ENCODE data around the gene CRCP. TPM values are rescaled to one million over a fixed set of nuclear protein-coding genes. Genes with fewer than 3 reads are reported as not detected.
"Not testable (repeated sequence)": the region's sequence is repeated elsewhere in the genome, so short reads cannot be mapped to it uniquely, and the experiment has no call there.

CRCP gene
- total and polyA plus RNA-seq, 2 experiments from 2014 or later, result 10.6 to 20.3 TPM

GRCh38 chr7:66100408-66101050, 14.1 kb upstream of the CRCP start:
- Histone ChIP-seq H3K4me3 (no peak overlapping the region), H3K4me1 (ENCODE audit: low read depth) (no peaks in the 10 kb centered on the region), H3K27me3 (no peaks in the 10 kb centered on the region), H3K9me3 (ENCODE audit: low read depth) (no peaks in the 10 kb centered on the region), H3K36me3 (no peaks in the 10 kb centered on the region), H3K27ac (no peak overlapping the region)
- no peak for DNase-seq (ENCODE audit: low read depth in 1 of 2, low spot score in 1 of 2)
- no peak for TF ChIP-seq CTCF (IDR thresholded peaks at IDR 0.05; ENCODE audit: low read depth, low read length)

- H3K4me1 ChIP-seq (ENCODE audit: low read depth); H3K4me3 ChIP-seq; H3K36me3 ChIP-seq; DNase-seq (ENCODE audit: low read depth in 1 of 2, low spot score in 1 of 2); H3K27ac ChIP-seq; H3K27me3 ChIP-seq; H3K9me3 ChIP-seq (ENCODE audit: low read depth): not testable (repeated sequence)
Measured at GRCh38 chr7:66102168-66102567, 12.5 kb upstream of the CRCP start.

GRCh38 chr7:66103994-66104393, 10.7 kb upstream of the CRCP start:
- DNase-seq (ENCODE audit: low read depth in 1 of 2, low spot score in 1 of 2), result peak in 1 of 2 donors; percentile 55
- not testable (repeated sequence) for H3K27ac ChIP-seq; H3K4me3 ChIP-seq; H3K36me3 ChIP-seq; H3K4me1 ChIP-seq (ENCODE audit: low read depth); H3K27me3 ChIP-seq; H3K9me3 ChIP-seq (ENCODE audit: low read depth)

GRCh38 chr7:66105263-66105748, 9.3 kb upstream of the CRCP start:
- no peak for DNase-seq (ENCODE audit: low read depth in 1 of 2, low spot score in 1 of 2)
- Histone ChIP-seq H3K4me3 (no peak overlapping the region), H3K27ac (no peak overlapping the region), H3K36me3 (no peaks in the 10 kb centered on the region), H3K9me3 (ENCODE audit: low read depth) (no peaks in the 10 kb centered on the region), H3K4me1 (ENCODE audit: low read depth) (no peaks in the 10 kb centered on the region), H3K27me3 (no peaks in the 10 kb centered on the region)
- TF ChIP-seq CTCF (IDR thresholded peaks at IDR 0.05; ENCODE audit: low read depth, low read length), result no peak

GRCh38 chr7:66108410-66108809, 6.2 kb upstream of the CRCP start:
- H3K27me3 ChIP-seq; H3K36me3 ChIP-seq; DNase-seq (ENCODE audit: low read depth in 1 of 2, low spot score in 1 of 2); H3K4me1 ChIP-seq (ENCODE audit: low read depth); H3K9me3 ChIP-seq (ENCODE audit: low read depth); H3K27ac ChIP-seq; H3K4me3 ChIP-seq: not testable (repeated sequence)

GRCh38 chr7:66110856-66111255, 3.8 kb upstream of the CRCP start:
- no peaks in the 10 kb centered on the region for H3K27me3 ChIP-seq
- H3K9me3 ChIP-seq (ENCODE audit: low read depth), result no peaks in the 10 kb centered on the region
- DNase-seq (ENCODE audit: low read depth in 1 of 2, low spot score in 1 of 2), result peak in 1 of 2 donors; percentile 84
- no peak for TF ChIP-seq CTCF (IDR thresholded peaks at IDR 0.05; ENCODE audit: low read depth, low read length)
- H3K36me3 ChIP-seq, result no peaks in the 10 kb centered on the region
- H3K27ac ChIP-seq, result no peak overlapping the region
- H3K4me3 ChIP-seq, result no peak overlapping the region
- H3K4me1 ChIP-seq (ENCODE audit: low read depth), result peaks cover 4% of the 10 kb centered on the region

GRCh38 chr7:66116680-66117420, 2.2 kb downstream of the CRCP start:
- H3K27ac ChIP-seq; H3K27me3 ChIP-seq; H3K4me3 ChIP-seq; H3K9me3 ChIP-seq (ENCODE audit: low read depth); H3K4me1 ChIP-seq (ENCODE audit: low read depth); H3K36me3 ChIP-seq; DNase-seq (ENCODE audit: low read depth in 1 of 2, low spot score in 1 of 2): not testable (repeated sequence)
